ENCODE measurements around the gene MIP.

- TF ChIP-seq CTCF (IDR thresholded peaks at IDR 0.05; ENCODE audit: extremely low read depth in 1 of 2, insufficient read depth in 1 of 2, low read depth in 1 of 2, low read length in 2 of 2) (no peak), EZH2 (IDR thresholded peaks at IDR 0.05; ENCODE audit: borderline replicate concordance, low read depth, low read length, severe bottlenecking) (no peak), POLR2AphosphoS5 (IDR thresholded peaks at IDR 0.05; ENCODE audit: insufficient read depth, low read depth, low read length) (no peak), MYC (IDR thresholded peaks at IDR 0.05; ENCODE audit: low read depth, low read length) (no peak), POLR2A (IDR thresholded peaks at IDR 0.05; ENCODE audit: low read depth, low read length) (no peak), MAX (IDR thresholded peaks at IDR 0.05; ENCODE audit: insufficient read depth, insufficient read length) (no peak), JUN (IDR thresholded peaks at IDR 0.05; ENCODE audit: borderline replicate concordance, insufficient read depth, insufficient read length, low read depth) (no peak), GATA2 (IDR thresholded peaks at IDR 0.05; ENCODE audit: insufficient read depth, insufficient read length, low read depth, low read length) (no peak), FOS (IDR thresholded peaks at IDR 0.05; ENCODE audit: borderline replicate concordance, insufficient read depth, low read length) (no peak)
These were observed 32.2 kb upstream of the MIP start for GRCh38 chr12:56486694-56487093.
